Activated B cell treated with CpG ODN at 0.5 μM for 24 hours (primary cell): ENCODE data around the gene FBXW7. TPM values are rescaled to one million over a fixed set of nuclear protein-coding genes. Genes with fewer than 3 reads are reported as not detected.

Source experiments
- ATAC-seq: fragments of 200-7000 bp; cut with Tn5 transposase; one replicate; pipeline ENCODE4 v1.10.0; 2021; ENCODE audit warnings: low read depth, mild to moderate bottlenecking, moderate library complexity
- CTCF ChIA-PET: fragments of 350-600 bp; sonication (Branson Sonifier 250); formaldehyde crosslinking; loops from one replicate; lab custom pipeline; 2021; ENCODE audit warnings: antibody characterized with exemption; lab: Charles Lee
- POLR2A ChIA-PET: fragments of 350-600 bp; sonication (Branson Sonifier 250); formaldehyde crosslinking; loops from one replicate; lab custom pipeline; 2021; ENCODE audit warnings: antibody characterized with exemption; lab: Charles Lee
- DNase-seq: peaks from one replicate; pipeline ENCODE4 v3.0.0; 2022
- H3K27ac Mint-ChIP-seq: one replicate; pipeline ENCODE4 v1.8.0; 2020; ENCODE audit warnings: mixed read lengths
- H3K27me3 Mint-ChIP-seq: one replicate; pipeline ENCODE4 v1.8.0; 2021; ENCODE audit warnings: mixed read lengths
- H3K36me3 Mint-ChIP-seq: one replicate; pipeline ENCODE4 v1.8.0; 2021; ENCODE audit warnings: low read depth, mixed read lengths
- H3K4me1 Mint-ChIP-seq: one replicate; pipeline ENCODE4 v1.8.0; 2021; ENCODE audit warnings: mixed read lengths
- H3K4me3 Mint-ChIP-seq: one replicate; pipeline ENCODE4 v1.8.0; 2020; ENCODE audit warnings: mild to moderate bottlenecking, mixed read lengths
- H3K9me3 Mint-ChIP-seq: one replicate; pipeline ENCODE4 v1.8.0; 2020; ENCODE audit warnings: mixed read lengths
- CTCF ChIP-seq: fragments of 200-600 bp; IDR thresholded peaks from one replicate; pipeline ENCODE4 v1.8.0; 2022; ENCODE audit warnings: antibody characterized with exemption, mild to moderate bottlenecking
- intact Hi-C: fragments of 100-400 bp; cut with micrococcal nuclease; formaldehyde crosslinking; loops from one replicate; pipeline ENCODE4 v1.15.1; 2024
- total RNA-seq: library from RNA; stranded (reverse); gene quantifications from 2 replicates; pipeline ENCODE4 v1.2.3, GENCODE V29; 2022

The FBXW7 gene
- total RNA-seq, 1 donor from 2014 or later = 96.5 TPM

GRCh38 chr4:152294331-152294730, 241.6 kb downstream of the FBXW7 start:
- intact Hi-C loops = no loop called here
- CTCF ChIA-PET = no interaction called here
- POLR2A ChIA-PET = no interaction called here
- Mint-ChIP-seq H3K4me1 (no peaks in the 10 kb centered on the region), H3K9me3 (no peaks in the 10 kb centered on the region), H3K4me3 (no peak overlapping the region), H3K36me3 (no peaks in the 10 kb centered on the region), H3K27ac (no peak overlapping the region), H3K27me3 (peaks cover 4% of the 10 kb centered on the region)
- ATAC-seq (no peak), DNase-seq (no peak)
- TF ChIP-seq CTCF = no peak

- H3K27me3 Mint-ChIP-seq = peaks cover 4% of the 10 kb centered on the region
- intact Hi-C loops = no loop called here
- no peak overlapping the region for H3K27ac Mint-ChIP-seq
- CTCF ChIA-PET = no interaction called here
- DNase-seq = no peak
- POLR2A ChIA-PET = no interaction called here
- no peaks in the 10 kb centered on the region for H3K9me3 Mint-ChIP-seq
- H3K4me3 Mint-ChIP-seq = no peak overlapping the region
- no peaks in the 10 kb centered on the region for H3K36me3 Mint-ChIP-seq
- TF ChIP-seq CTCF = no peak
- H3K4me1 Mint-ChIP-seq = no peaks in the 10 kb centered on the region
- no peak for ATAC-seq
These were observed 242.4 kb downstream of the FBXW7 start for GRCh38 chr4:152293527-152293926.

GRCh38 chr4:152290366-152290921, 245.4 kb downstream of the FBXW7 start:
- Mint-ChIP-seq H3K4me1 (no peaks in the 10 kb centered on the region), H3K9me3 (no peaks in the 10 kb centered on the region), H3K27ac (no peak overlapping the region), H3K4me3 (no peak overlapping the region), H3K36me3 (no peaks in the 10 kb centered on the region), H3K27me3 (peaks cover 2% of the 10 kb centered on the region)
- POLR2A ChIA-PET = no interaction called here
- ATAC-seq = no peak
- CTCF ChIA-PET = no interaction called here
- TF ChIP-seq CTCF = no peak
- no peak for DNase-seq
- intact Hi-C loops = no loop called here

- Mint-ChIP-seq H3K36me3 (no peaks in the 10 kb centered on the region), H3K9me3 (no peaks in the 10 kb centered on the region), H3K27ac (no peak overlapping the region), H3K4me1 (no peaks in the 10 kb centered on the region), H3K4me3 (no peak overlapping the region), H3K27me3 (peaks cover under 1% of the 10 kb centered on the region)
- POLR2A ChIA-PET = no interaction called here
- DNase-seq (no peak), ATAC-seq (no peak)
- no peak for TF ChIP-seq CTCF
- intact Hi-C loops = no loop called here
- CTCF ChIA-PET = no interaction called here
These were observed 246.0 kb downstream of the FBXW7 start for GRCh38 chr4:152289941-152290340.

- Mint-ChIP-seq H3K9me3 (no peaks in the 10 kb centered on the region), H3K27me3 (no peaks in the 10 kb centered on the region), H3K4me1 (no peaks in the 10 kb centered on the region), H3K36me3 (no peaks in the 10 kb centered on the region), H3K27ac (no peak overlapping the region), H3K4me3 (no peak overlapping the region)
- ChIA-PET CTCF (no interaction called here), POLR2A (no interaction called here)
- no peak for TF ChIP-seq CTCF
- no peak for DNase-seq
- ATAC-seq = no peak
- intact Hi-C loops = no loop called here
These were observed 246.4 kb downstream of the FBXW7 start for GRCh38 chr4:152289541-152289940.
